HG03025 (cell line): ENCODE measurements around the gene HAO1.

Experiments used
- ATAC-seq: cut with Tn5 transposase; IDR thresholded peaks from one replicate; pipeline ENCODE4 v1.9.1; 2021; ENCODE audit warnings: mild to moderate bottlenecking, moderate library complexity; ENCODE audit not compliant: unreplicated experiment, low FRiP score

The HAO1 gene

GRCh38 chr20:7930343-7930742 lies 9.9 kb downstream of the HAO1 start:
- no peak for ATAC-seq

- ATAC-seq, result no peak
Observed at GRCh38 chr20:7926767-7927166, 13.5 kb downstream of the HAO1 start.

DNA sequence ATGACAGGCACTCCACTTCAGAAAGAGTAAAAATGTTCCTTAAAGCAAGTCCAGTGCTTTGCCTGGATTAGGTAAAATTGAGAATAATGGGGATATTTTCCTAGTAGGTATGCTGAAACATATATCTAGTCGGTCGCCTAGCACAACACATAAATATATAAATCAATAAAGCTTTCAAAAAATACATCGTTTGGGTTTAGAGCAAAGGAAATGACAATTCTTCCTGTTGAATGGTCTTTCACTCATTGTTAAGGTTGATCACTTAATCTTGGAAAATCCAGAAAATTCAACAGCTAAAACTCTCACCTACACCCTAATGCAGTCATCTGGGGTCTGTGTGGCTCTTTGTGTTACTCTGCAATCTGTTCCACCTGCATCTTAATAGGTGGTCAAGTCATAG lies 13.9 kb downstream of the HAO1 start:
- ATAC-seq, result no peak

DNA sequence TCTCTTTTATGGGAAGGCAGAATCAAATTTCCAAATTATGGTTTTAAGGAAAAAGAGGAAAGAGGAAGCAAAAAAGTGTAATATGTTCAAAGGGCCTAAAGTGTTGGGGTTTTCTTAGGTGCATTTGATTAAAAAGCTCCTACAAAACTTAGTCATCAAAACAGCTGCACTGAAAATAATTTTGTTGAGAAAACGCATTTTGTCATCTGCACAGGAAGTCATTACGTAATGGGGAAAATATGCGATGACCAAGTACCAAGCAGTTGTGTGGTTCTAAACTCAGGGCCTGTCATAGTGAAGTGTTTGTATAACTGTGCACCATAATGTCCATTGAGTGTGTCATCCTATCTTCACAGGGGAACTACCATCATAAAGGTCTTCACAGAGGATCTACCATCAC lies 15.6 kb downstream of the HAO1 start:
- no peak for ATAC-seq

- no peak for ATAC-seq
Observed at GRCh38 chr20:7916648-7917047, 23.6 kb downstream of the HAO1 start.

GRCh38 chr20:7912551-7912950 lies 27.7 kb downstream of the HAO1 start:
- ATAC-seq, result no peak

GRCh38 chr20:7911586-7912330 lies 28.5 kb downstream of the HAO1 start:
- ATAC-seq, result no peak

DNA sequence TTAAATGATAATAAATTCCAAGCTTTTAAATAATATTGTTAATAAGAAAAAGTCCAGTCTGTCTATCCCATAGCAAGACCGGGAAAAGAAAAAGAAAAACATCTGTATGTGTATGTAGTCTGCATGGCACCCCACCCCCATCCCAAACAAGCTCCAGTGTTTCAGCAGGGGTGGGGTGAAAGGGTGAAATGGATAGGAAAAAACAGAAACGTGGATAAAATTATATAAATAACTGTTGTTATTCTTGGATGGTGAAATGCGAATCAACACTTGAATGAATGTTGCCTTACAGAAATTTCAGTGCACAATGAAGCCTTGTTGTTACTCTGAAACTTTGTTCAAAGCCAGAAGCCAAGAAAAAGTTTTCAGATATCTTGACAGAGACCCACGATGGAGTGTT lies 31.4 kb downstream of the HAO1 start:
- ATAC-seq, result no peak

DNA sequence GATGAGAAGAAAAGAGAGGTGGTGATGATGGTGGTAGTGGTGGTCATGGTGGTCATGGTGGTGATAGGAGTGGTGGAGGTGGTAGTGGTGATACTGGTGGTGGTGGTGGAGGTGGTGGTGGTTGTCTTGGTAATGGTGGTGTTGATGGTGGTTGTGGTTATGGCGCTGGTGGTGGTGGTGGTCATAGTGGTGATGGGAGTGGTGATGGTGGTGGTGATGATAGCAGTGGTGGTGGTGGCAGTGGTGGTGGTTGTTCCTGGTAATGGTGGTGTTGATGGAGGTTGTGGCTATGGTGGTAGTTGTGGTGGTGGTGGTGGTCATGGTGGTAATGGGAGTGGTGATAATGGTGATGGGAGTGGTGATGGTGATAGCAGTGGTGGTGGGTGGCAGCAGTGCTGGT lies 36.8 kb downstream of the HAO1 start:
- no peak for ATAC-seq

GRCh38 chr20:7902879-7903278 lies 37.4 kb downstream of the HAO1 start:
- ATAC-seq, result no peak

GRCh38 chr20:7897781-7898364 lies 42.4 kb downstream of the HAO1 start:
- no peak for ATAC-seq

- ATAC-seq, result no peak
Observed at GRCh38 chr20:7893014-7893730, 47.1 kb downstream of the HAO1 start.

DNA sequence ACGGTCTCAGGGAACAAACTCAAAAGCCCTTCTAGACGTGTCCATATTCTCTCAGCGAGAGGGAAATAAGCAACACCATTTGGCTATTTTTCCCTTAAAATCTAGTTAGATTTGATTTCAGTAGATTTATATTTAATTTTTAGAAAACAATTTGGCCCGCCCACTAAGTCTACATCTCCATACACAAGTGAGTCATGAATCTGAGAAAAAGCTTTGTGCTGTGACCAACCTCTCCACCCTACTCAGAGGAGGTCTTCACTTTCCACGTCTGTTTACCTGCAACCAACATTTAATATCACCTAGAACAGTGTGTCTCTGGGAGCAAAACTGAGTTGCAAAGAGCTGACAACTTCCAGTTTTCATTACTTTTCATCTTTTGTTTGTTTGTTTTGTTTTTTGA lies 48.6 kb downstream of the HAO1 start:
- ATAC-seq, result no peak

DNA sequence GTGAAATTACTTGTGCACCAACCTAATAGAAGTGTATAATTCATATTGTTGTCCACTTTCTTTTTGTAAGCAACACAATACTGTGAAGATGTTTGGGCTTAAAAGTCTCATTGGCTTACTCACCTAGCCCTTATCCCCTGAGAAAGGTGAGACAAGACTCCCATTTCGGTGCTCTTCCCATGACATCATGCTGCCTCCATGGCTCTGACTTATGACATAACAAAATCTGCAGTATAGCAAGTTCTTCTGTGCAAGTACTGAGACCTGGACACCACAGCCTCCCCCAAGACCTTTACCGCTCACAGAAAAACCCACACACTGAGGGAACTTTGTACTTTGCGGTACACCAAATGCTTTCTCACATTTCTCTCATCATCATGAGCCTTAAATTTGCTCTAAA lies 50.5 kb downstream of the HAO1 start:
- ATAC-seq, result no peak

DNA sequence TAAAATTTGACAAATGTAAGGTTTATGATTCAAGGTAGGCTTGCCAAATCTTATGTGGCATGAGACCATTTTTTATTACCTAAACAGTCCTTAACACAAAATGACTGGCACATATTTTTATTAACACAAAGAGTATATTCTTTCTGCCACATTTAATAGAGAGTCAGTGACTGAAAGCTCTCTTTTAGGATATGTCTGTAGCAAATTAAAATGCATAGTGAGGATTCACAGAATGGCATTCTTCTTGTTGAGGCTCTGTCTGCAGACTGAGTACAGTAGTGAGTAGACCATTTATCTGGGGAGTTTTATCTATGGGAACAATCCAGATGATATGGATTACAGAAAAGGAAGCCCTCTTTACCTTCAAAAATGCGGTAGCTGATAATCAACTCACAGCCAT lies 56.5 kb downstream of the HAO1 start:
- ATAC-seq, result no peak

GRCh38 chr20:7883309-7883708 lies 56.9 kb downstream of the HAO1 start:
- ATAC-seq, result no peak

- no peak for ATAC-seq
Observed at GRCh38 chr20:7882076-7882475, 58.2 kb downstream of the HAO1 start.

DNA sequence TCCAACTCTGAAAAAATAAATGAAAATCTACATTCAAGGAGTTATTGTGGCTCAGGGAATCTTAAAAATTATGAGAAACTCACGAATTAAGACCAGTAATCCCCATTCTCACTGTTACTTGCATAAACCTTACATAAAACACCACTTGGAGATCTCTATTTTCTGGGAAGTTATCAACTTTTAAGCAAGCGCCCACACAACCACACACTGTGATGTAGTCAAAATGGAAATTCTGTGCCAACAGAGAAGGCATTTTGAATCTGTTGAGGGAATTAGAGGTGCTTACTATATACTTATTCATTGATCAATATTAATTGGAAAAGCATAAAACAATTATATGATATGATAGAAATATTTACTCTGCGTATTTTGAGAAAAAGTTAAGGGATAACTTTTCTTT lies 58.7 kb downstream of the HAO1 start:
- ATAC-seq, result no peak

DNA sequence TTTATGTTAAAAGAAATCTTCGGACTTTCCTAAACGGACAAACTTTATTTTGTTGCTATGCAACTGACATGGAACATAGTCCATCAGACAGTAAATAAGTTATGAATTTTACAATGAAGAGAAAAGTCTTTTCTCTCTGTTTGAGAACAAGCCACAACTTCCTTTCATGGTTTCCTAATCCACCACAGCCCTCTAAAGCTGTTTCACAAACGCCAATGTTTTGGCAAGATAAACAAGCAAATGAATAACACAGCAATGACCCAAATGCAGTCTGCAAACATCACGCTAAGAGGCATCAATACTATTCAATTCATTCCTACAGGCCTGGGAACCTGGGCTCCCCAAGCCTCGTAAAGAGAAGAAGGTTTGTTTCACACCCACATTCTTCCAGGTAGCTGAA lies 60.4 kb downstream of the HAO1 start:
- no peak for ATAC-seq

DNA sequence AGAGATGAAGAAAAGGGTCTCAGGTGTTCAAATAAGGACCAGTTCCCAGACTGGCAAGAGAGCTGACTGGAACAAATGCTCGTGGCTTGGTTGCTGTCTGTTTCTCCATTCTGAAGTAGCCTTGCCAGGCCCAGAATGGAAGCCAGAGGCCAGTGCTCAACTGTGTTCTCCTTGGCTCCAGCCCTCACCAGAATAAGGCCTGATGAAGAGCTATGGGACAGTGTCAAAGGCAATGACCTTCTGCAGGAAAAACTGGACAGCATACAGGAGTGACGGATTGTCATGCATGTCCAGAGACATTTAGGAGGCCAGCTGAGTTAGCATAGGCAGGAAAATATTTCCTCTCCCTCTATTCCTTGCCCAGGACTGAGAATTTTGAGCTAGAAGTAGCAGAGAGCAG lies 72.2 kb downstream of the HAO1 start:
- ATAC-seq, result no peak

- no peak for ATAC-seq
Observed at GRCh38 chr20:7866285-7866684, 74.0 kb downstream of the HAO1 start.

GRCh38 chr20:7859356-7859802 lies 80.9 kb downstream of the HAO1 start:
- ATAC-seq, result no peak
